CD4-positive, alpha-beta memory T cell (primary cell): ENCODE results near the gene HSD17B8. TPM values are rescaled to one million over a fixed set of nuclear protein-coding genes. Genes with fewer than 3 reads are reported as not detected.

ENCODE experiments used
- CTCF ChIA-PET: fragments of 350-600 bp; sonication (Branson Sonifier 250); formaldehyde crosslinking; loops from one replicate; lab custom pipeline; 2021; ENCODE audit warnings: inconsistent platforms; ENCODE audit not compliant: partially characterized antibody; lab: Charles Lee
- POLR2A ChIA-PET: fragments of 350-600 bp; sonication (Branson Sonifier 250); formaldehyde crosslinking; loops from one replicate; lab custom pipeline; 2021; ENCODE audit not compliant: partially characterized antibody; lab: Charles Lee
- DNase-seq, 5 donors: peaks; one replicate each; pipeline versions ENCODE4 v3.0.0 to v3.0.0-alpha.2; 2020 to 2022; ENCODE audit warnings: mixed read lengths in 1 of 5
- H3K27ac ChIP-seq: one replicate; pipeline ENCODE4 v1.7.0; 2013; ENCODE audit warnings: low read depth, low read length
- H3K27me3 ChIP-seq: 2 replicates; pipeline ENCODE4 v1.7.0; 2013; ENCODE audit warnings: mild to moderate bottlenecking, low read length, moderate library complexity; ENCODE audit not compliant: insufficient read depth
- H3K36me3 ChIP-seq: 2 replicates; pipeline ENCODE4 v1.7.0; 2013; ENCODE audit warnings: mild to moderate bottlenecking, low read length, moderate library complexity; ENCODE audit not compliant: insufficient read depth
- H3K4me1 ChIP-seq: 2 replicates; pipeline ENCODE4 v1.7.0; 2013; ENCODE audit warnings: mild to moderate bottlenecking, low read length, moderate library complexity; ENCODE audit not compliant: insufficient read depth
- H3K4me3 ChIP-seq, 2 donors: one replicate each; pipeline ENCODE4 v1.7.0; 2013; ENCODE audit warnings: low read length in 2 of 2, mild to moderate bottlenecking in 1 of 2
- H3K9me3 ChIP-seq, 2 donors: one replicate each; pipeline ENCODE4 v1.7.0; 2013; ENCODE audit warnings: low read length in 2 of 2, control low read depth in 1 of 2; ENCODE audit not compliant: control insufficient read depth in 1 of 2
- H3K27ac Mint-ChIP-seq, 7 donors: one replicate each; pipeline ENCODE4 v1.8.0; 2020 to 2021; ENCODE audit warnings: mixed read lengths in 7 of 7, mild to moderate bottlenecking in 6 of 7, inconsistent platforms in 3 of 7, moderate library complexity in 3 of 7
- H3K27me3 Mint-ChIP-seq, 2 donors: one replicate each; pipeline ENCODE4 v1.8.0; 2020 to 2021; ENCODE audit warnings: mixed read lengths in 2 of 2
- H3K36me3 Mint-ChIP-seq, 2 donors: one replicate each; pipeline ENCODE4 v1.8.0; 2020 to 2021; ENCODE audit warnings: mixed read lengths in 2 of 2, inconsistent platforms in 1 of 2, mild to moderate bottlenecking in 1 of 2
- H3K4me1 Mint-ChIP-seq, 4 donors: one replicate each; pipeline ENCODE4 v1.8.0; 2020 to 2021; ENCODE audit warnings: mixed read lengths in 4 of 4, mild to moderate bottlenecking in 1 of 4
- H3K4me3 Mint-ChIP-seq, 8 donors: one replicate each; pipeline ENCODE4 v1.8.0; 2020 to 2021; ENCODE audit warnings: mixed read lengths in 8 of 8, mild to moderate bottlenecking in 7 of 8, moderate library complexity in 6 of 8, inconsistent platforms in 3 of 8
- H3K9me3 Mint-ChIP-seq, 8 donors: one replicate each; pipeline ENCODE4 v1.8.0; 2020 to 2021; ENCODE audit warnings: mixed read lengths in 8 of 8, mild to moderate bottlenecking in 5 of 8, inconsistent platforms in 3 of 8, moderate library complexity in 1 of 8
- intact Hi-C: fragments of 100-400 bp; cut with micrococcal nuclease; formaldehyde crosslinking; loops from one replicate; pipeline ENCODE4 v1.15.1; 2023
- polyA plus RNA-seq, 2 donors: library from polyadenylated mRNA; unstranded; fragments of 300-500 nt; fragmentation: Illumina TruSeq; gene quantifications; one replicate each; pipeline ENCODE4 v1.2.3, GENCODE V29; 2021
- total RNA-seq, 2 experiments: library from RNA; stranded (reverse); gene quantifications; one replicate each; pipeline ENCODE4 v1.2.3, GENCODE V29; 2021

The HSD17B8 gene
- total and polyA plus RNA-seq, 4 experiments from 2014 or later = 20.2 to 77.3 (median 39.9) TPM

GRCh38 chr6:33185654-33186187 is 18.7 kb upstream of the HSD17B8 start:
- Histone ChIP-seq H3K4me3 (no peak overlapping the region), H3K27me3 (peaks cover 9% of the 10 kb centered on the region), H3K36me3 (no peaks in the 10 kb centered on the region), H3K27ac (no peak overlapping the region), H3K4me1 (peaks cover 20% of the 10 kb centered on the region), H3K9me3 (no peaks in the 10 kb centered on the region)
- peaks cover 2 to 12% of the 10 kb centered on the region in 2 donors for H3K36me3 Mint-ChIP-seq
- ChIA-PET CTCF (no interaction called here), POLR2A (no interaction called here)
- intact Hi-C loops = no loop called here
- peak overlapping the region in 1 of 7 donors; percentile 8 for H3K27ac Mint-ChIP-seq
- no peak overlapping the region for H3K4me3 Mint-ChIP-seq
- peaks cover 13 to 16% of the 10 kb centered on the region in 2 donors for H3K27me3 Mint-ChIP-seq
- H3K9me3 Mint-ChIP-seq = peaks cover 0 to 13% (median 5%) of the 10 kb centered on the region in 8 donors
- DNase-seq = no peak
- peaks cover 17 to 28% (median 21%) of the 10 kb centered on the region in 4 donors for H3K4me1 Mint-ChIP-seq

- POLR2A ChIA-PET = no interaction called here
- intact Hi-C loops = no loop called here
- Histone ChIP-seq H3K4me3 (no peak overlapping the region), H3K27ac (no peak overlapping the region), H3K4me1 (peaks cover 29% of the 10 kb centered on the region), H3K36me3 (no peaks in the 10 kb centered on the region), H3K27me3 (peaks cover 21% of the 10 kb centered on the region), H3K9me3 (no peaks in the 10 kb centered on the region)
- no peak for DNase-seq
- CTCF ChIA-PET = no interaction called here
- Mint-ChIP-seq H3K27ac (no peak overlapping the region), H3K9me3 (peaks cover 0 to 11% (median 5%) of the 10 kb centered on the region in 8 donors), H3K27me3 (peaks cover 21 to 25% of the 10 kb centered on the region in 2 donors), H3K4me1 (peaks cover 18 to 34% (median 25%) of the 10 kb centered on the region in 4 donors), H3K4me3 (no peak overlapping the region), H3K36me3 (peaks cover 5 to 9% of the 10 kb centered on the region in 2 donors)
These were observed 16.6 kb upstream of the HSD17B8 start for GRCh38 chr6:33187809-33188208.

GRCh38 chr6:33189164-33189563 is 15.3 kb upstream of the HSD17B8 start:
- Histone ChIP-seq H3K27me3 (peaks cover 21% of the 10 kb centered on the region), H3K4me3 (no peak overlapping the region), H3K9me3 (no peaks in the 10 kb centered on the region), H3K27ac (no peak overlapping the region), H3K36me3 (peaks cover 2% of the 10 kb centered on the region), H3K4me1 (peaks cover 22% of the 10 kb centered on the region)
- Mint-ChIP-seq H3K27ac (no peak overlapping the region), H3K36me3 (peaks cover 7 to 11% of the 10 kb centered on the region in 2 donors), H3K27me3 (peaks cover 21 to 26% of the 10 kb centered on the region in 2 donors), H3K4me1 (peaks cover 7 to 30% (median 14%) of the 10 kb centered on the region in 4 donors), H3K4me3 (no peak overlapping the region), H3K9me3 (no peaks in the 10 kb centered on the region)
- ChIA-PET POLR2A (no interaction called here), CTCF (interaction anchor here (0.6 to 1.0 kb wide), 2 partner anchors 10 to 60 kb away, joined by 3 to 4 read pairs; no protein-coding TSS in a partner anchor)
- peak in 1 of 5 donors; percentile 13 for DNase-seq
- intact Hi-C loops = no loop called here

GRCh38 chr6:33189625-33190448 is 14.6 kb upstream of the HSD17B8 start:
- H3K27me3 Mint-ChIP-seq = peaks cover 21 to 26% of the 10 kb centered on the region in 2 donors
- H3K36me3 ChIP-seq = peaks cover 9% of the 10 kb centered on the region
- H3K27ac ChIP-seq = no peak overlapping the region
- peaks cover 16% of the 10 kb centered on the region for H3K4me1 ChIP-seq
- peak overlapping the region in 2 of 7 donors; percentile 7 to 70 for H3K27ac Mint-ChIP-seq
- peak in 1 of 5 donors; percentile 20 for DNase-seq
- H3K4me3 ChIP-seq = no peak overlapping the region
- H3K9me3 ChIP-seq = no peaks in the 10 kb centered on the region
- ChIA-PET CTCF (interaction anchor here (0.6 to 1.2 kb wide), 3 partner anchors 9 to 59 kb away, joined by 3 to 6 read pairs (median 4); partner anchors contain the start of gene RING1), POLR2A (interaction anchor here (0.9 kb wide), 1 partner anchor 10 kb away, joined by 5 read pairs; the partner anchor contains the start of gene RXRB)
- peaks cover 21% of the 10 kb centered on the region for H3K27me3 ChIP-seq
- H3K4me3 Mint-ChIP-seq = no peak overlapping the region
- H3K9me3 Mint-ChIP-seq = no peaks in the 10 kb centered on the region
- H3K4me1 Mint-ChIP-seq = peaks cover 5 to 24% (median 9%) of the 10 kb centered on the region in 4 donors
- intact Hi-C loops = no loop called here
- H3K36me3 Mint-ChIP-seq = peaks cover 13 to 16% of the 10 kb centered on the region in 2 donors

- Mint-ChIP-seq H3K27ac (peak overlapping the region in 1 of 7 donors; percentile 73), H3K4me1 (peaks cover 5 to 23% (median 9%) of the 10 kb centered on the region in 4 donors), H3K9me3 (no peaks in the 10 kb centered on the region), H3K36me3 (peaks cover 20 to 23% of the 10 kb centered on the region in 2 donors), H3K27me3 (peaks cover 21 to 26% of the 10 kb centered on the region in 2 donors), H3K4me3 (no peak overlapping the region)
- DNase-seq = peak in 1 of 5 donors; percentile 10
- Histone ChIP-seq H3K27ac (no peak overlapping the region), H3K4me3 (no peak overlapping the region), H3K27me3 (peaks cover 21% of the 10 kb centered on the region), H3K4me1 (peaks cover 16% of the 10 kb centered on the region), H3K36me3 (peaks cover 17% of the 10 kb centered on the region), H3K9me3 (no peaks in the 10 kb centered on the region)
- ChIA-PET CTCF (interaction anchor here (1.2 kb wide), 1 partner anchor 18 kb away, joined by 6 read pairs; the partner anchor contains the start of gene RING1), POLR2A (interaction anchor here (0.9 to 1.4 kb wide), 2 partner anchors 9 to 81 kb away, joined by 4 to 5 read pairs; partner anchors contain the start of genes RPS18, RXRB and VPS52)
- intact Hi-C loops = no loop called here
These were observed 13.8 kb upstream of the HSD17B8 start for GRCh38 chr6:33190504-33191107.

GRCh38 chr6:33191383-33192104 is 12.9 kb upstream of the HSD17B8 start:
- peaks cover 5 to 21% (median 9%) of the 10 kb centered on the region in 4 donors for H3K4me1 Mint-ChIP-seq
- peak overlapping the region in 1 of 7 donors; percentile 26 for H3K27ac Mint-ChIP-seq
- CTCF ChIA-PET = interaction anchor here (1.3 kb wide), 1 partner anchor 30 kb away, joined by 5 read pairs; no protein-coding TSS in a partner anchor
- Histone ChIP-seq H3K4me3 (no peak overlapping the region), H3K4me1 (peaks cover 16% of the 10 kb centered on the region), H3K9me3 (no peaks in the 10 kb centered on the region), H3K36me3 (peaks cover 26% of the 10 kb centered on the region), H3K27ac (no peak overlapping the region), H3K27me3 (peaks cover 21% of the 10 kb centered on the region)
- intact Hi-C loops = no loop called here
- H3K27me3 Mint-ChIP-seq = peaks cover 21 to 25% of the 10 kb centered on the region in 2 donors
- peak in 1 of 5 donors; percentile 29 for DNase-seq
- H3K4me3 Mint-ChIP-seq = peak overlapping the region in 4 of 8 donors; percentile 39 to 88 (median 59)
- H3K9me3 Mint-ChIP-seq = no peaks in the 10 kb centered on the region
- POLR2A ChIA-PET = interaction anchor here (0.9 to 2.2 kb wide), 6 partner anchors 8 to 220 kb away, joined by 3 to 9 read pairs (median 4); partner anchors contain the start of genes RPS18 and VPS52
- H3K36me3 Mint-ChIP-seq = peaks cover 29 to 33% of the 10 kb centered on the region in 2 donors
